Smooth muscle cell (in vitro differentiated cells): Measurements from ENCODE around the gene HMMR. TPM values are rescaled to one million over a fixed set of nuclear protein-coding genes. Genes with fewer than 3 reads are reported as not detected.

Experiments used
- DNase-seq: peaks from one replicate; lab custom pipeline; 2025; ENCODE audit not compliant: unreplicated experiment; lab: John Stamatoyannopoulos, UW
- H2AFZ ChIP-seq: fragments of 200-600 bp; sonication (generic); 2 replicates; pipeline ENCODE4 v1.6.0; 2016; ENCODE audit warnings: antibody characterized with exemption, low read depth, mild to moderate bottlenecking
- H3F3A ChIP-seq: fragments of 200-600 bp; sonication (generic); 2 replicates; pipeline ENCODE4 v1.6.0; 2017; ENCODE audit warnings: antibody characterized with exemption, low read depth
- H3K27ac ChIP-seq: fragments of 200-600 bp; sonication (generic); 2 replicates; pipeline ENCODE4 v1.5.1; 2016; ENCODE audit warnings: low read depth, mild to moderate bottlenecking
- H3K27me3 ChIP-seq: fragments of 200-600 bp; sonication (generic); 2 replicates; pipeline ENCODE4 v1.6.1; 2016; ENCODE audit warnings: low read depth, mild to moderate bottlenecking
- H3K36me3 ChIP-seq: fragments of 200-600 bp; sonication (generic); 2 replicates; pipeline ENCODE4 v1.5.1; 2016; ENCODE audit warnings: low read depth
- H3K4me1 ChIP-seq: fragments of 200-600 bp; sonication (generic); 2 replicates; pipeline ENCODE4 v1.5.1; 2016; ENCODE audit warnings: low read depth
- H3K4me2 ChIP-seq: fragments of 200-600 bp; sonication (generic); 2 replicates; pipeline ENCODE4 v1.6.0; 2016; ENCODE audit warnings: mild to moderate bottlenecking
- H3K4me3 ChIP-seq: fragments of 200-600 bp; sonication (generic); 2 replicates; pipeline ENCODE4 v1.5.1; 2016; ENCODE audit warnings: mild to moderate bottlenecking
- H3K79me2 ChIP-seq: fragments of 200-600 bp; sonication (generic); 2 replicates; pipeline ENCODE4 v1.6.0; 2016; ENCODE audit warnings: low read depth, mild to moderate bottlenecking
- H3K9ac ChIP-seq: fragments of 200-600 bp; sonication (generic); 2 replicates; pipeline ENCODE4 v1.6.0; 2016; ENCODE audit warnings: low read depth
- H3K9me3 ChIP-seq: fragments of 200-600 bp; sonication (generic); replicated peaks from 2 replicates; pipeline ENCODE4 v1.5.1; 2016; ENCODE audit warnings: low read depth
- H4K20me1 ChIP-seq: fragments of 200-600 bp; sonication (generic); 2 replicates; pipeline ENCODE4 v1.6.0; 2016; ENCODE audit warnings: low read depth
- CTCF ChIP-seq: fragments of 200-600 bp; sonication (generic); IDR thresholded peaks from 2 replicates; pipeline ENCODE4 v1.5.1; 2017; ENCODE audit warnings: borderline replicate concordance, mild to moderate bottlenecking, antibody characterized with exemption; ENCODE audit not compliant: insufficient read depth, poor library complexity, severe bottlenecking
- whole genome bisulfite sequencing: methylation state at CpG from one replicate; pipeline ENCODE4 v1.1.7; 2016; ENCODE audit warnings: low lambda C conversion rate; 5-methylcytosine and 5-hydroxymethylcytosine counted together
- polyA plus RNA-seq: library from polyadenylated mRNA; unstranded; fragments of >200 nt; fragmentation: Nextera tagmentation; extraction: Ambion mirVana; gene quantifications from 2 replicates; pipeline ENCODE4 v1.2.1, GENCODE V29; 2016
- total RNA-seq: library from RNA; depleted of rRNA; stranded (reverse); fragments of >200 nt; gene quantifications from 2 replicates; pipeline ENCODE4 v1.2.3, GENCODE V29; 2014

Gene HMMR
- total and polyA plus RNA-seq, 2 experiments from 2014 or later: 6.1 to 6.4 TPM

GRCh38 chr5:163525096-163525495 is 64.7 kb downstream of the HMMR start:
- Histone ChIP-seq H3K27me3 (no peaks in the 10 kb centered on the region), H4K20me1 (no peaks in the 10 kb centered on the region), H3K4me2 (no peak overlapping the region), H3K9ac (no peak overlapping the region), H3K79me2 (no peaks in the 10 kb centered on the region), H3K4me3 (no peak overlapping the region), H3K4me1 (no peaks in the 10 kb centered on the region), H3K9me3 (no peaks in the 10 kb centered on the region), H3F3A (no peaks in the 10 kb centered on the region), H2AFZ (no peak overlapping the region), H3K36me3 (no peaks in the 10 kb centered on the region), H3K27ac (no peak overlapping the region)
- no peak for TF ChIP-seq CTCF
- DNase-seq: no peak
- WGBS: 100% methylated on average over 1 of the region's 1 CpG

- H3K4me1 ChIP-seq: peaks cover 4% of the 10 kb centered on the region
- DNase-seq: no peak
- no peaks in the 10 kb centered on the region for H3K27me3 ChIP-seq
- no peaks in the 10 kb centered on the region for H3K9me3 ChIP-seq
- no peak overlapping the region for H2AFZ ChIP-seq
- no peak overlapping the region for H3K4me2 ChIP-seq
- no peak overlapping the region for H3K9ac ChIP-seq
- no peaks in the 10 kb centered on the region for H3K79me2 ChIP-seq
- H4K20me1 ChIP-seq: no peaks in the 10 kb centered on the region
- H3K27ac ChIP-seq: no peak overlapping the region
- no peak overlapping the region for H3K4me3 ChIP-seq
- WGBS: 89% methylated on average over 5 of the region's 5 CpGs
- no peak for TF ChIP-seq CTCF
- H3F3A ChIP-seq: no peaks in the 10 kb centered on the region
- H3K36me3 ChIP-seq: no peaks in the 10 kb centered on the region
These were observed 69.3 kb downstream of the HMMR start for GRCh38 chr5:163529698-163530097.

GRCh38 chr5:163531272-163531671 is 70.8 kb downstream of the HMMR start:
- Histone ChIP-seq H3K4me2 (no peak overlapping the region), H3K36me3 (no peaks in the 10 kb centered on the region), H3K27me3 (no peaks in the 10 kb centered on the region), H4K20me1 (no peaks in the 10 kb centered on the region), H3K4me1 (peaks cover 4% of the 10 kb centered on the region), H3K79me2 (no peaks in the 10 kb centered on the region), H2AFZ (no peak overlapping the region), H3K9me3 (no peaks in the 10 kb centered on the region), H3K9ac (no peak overlapping the region), H3K4me3 (no peak overlapping the region), H3K27ac (no peak overlapping the region), H3F3A (no peaks in the 10 kb centered on the region)
- WGBS: 57% methylated on average over 3 of the region's 3 CpGs
- no peak for TF ChIP-seq CTCF
- DNase-seq: no peak
